Uterus (tissue), 4 donors: Measurements from ENCODE around the gene CLINT1. TPM values are rescaled to one million over a fixed set of nuclear protein-coding genes. Genes with fewer than 3 reads are reported as not detected.

Experiments
- DNase-seq, 2 donors: peaks; one replicate each; pipeline ENCODE4 v3.0.0-alpha.2; 2019 to 2020
- H3K27ac ChIP-seq, 2 donors: fragments of 200-600 bp; sonication (generic); 1 replicate in 1 of 2; 2 replicates in 1 of 2; pipeline ENCODE4 v1.5.1; 2016 to 2018
- H3K27me3 ChIP-seq, 2 donors: fragments of 200-600 bp; sonication (generic); one replicate each; pipeline ENCODE4 v1.5.1; 2018 to 2019; ENCODE audit warnings: control low read depth in 1 of 2
- H3K36me3 ChIP-seq, 2 donors: fragments of 200-600 bp; sonication (generic); one replicate each; pipeline ENCODE4 v1.5.1; 2019; ENCODE audit warnings: control low read depth in 1 of 2
- H3K4me1 ChIP-seq, 2 donors: fragments of 200-600 bp; sonication (generic); one replicate each; pipeline ENCODE4 v1.5.1; 2018 to 2019; ENCODE audit warnings: control low read depth in 1 of 2
- H3K4me3 ChIP-seq, 2 donors: fragments of 200-600 bp; sonication (generic); 1 replicate in 1 of 2; 2 replicates in 1 of 2; pipeline ENCODE4 v1.5.1; 2018 to 2019; ENCODE audit warnings: mild to moderate bottlenecking in 1 of 2
- H3K9me3 ChIP-seq, 2 donors: fragments of 200-600 bp; sonication (generic); one replicate each; pipeline ENCODE4 v1.5.1; 2019; ENCODE audit warnings: control low read depth in 1 of 2
- CTCF ChIP-seq, 4 experiments: fragments of 200-600 bp in 2 of 4; fragments of 450-650 bp in 2 of 4; sonication (generic) in 2 of 4; IDR thresholded peaks; one replicate each; pipeline ENCODE4 v1.5.1; 2016 to 2019; ENCODE audit warnings: antibody characterized with exemption in 4 of 4, mild to moderate bottlenecking in 2 of 4, moderate library complexity in 1 of 4
- POLR2A ChIP-seq, 2 donors: fragments of 450-650 bp; IDR thresholded peaks; one replicate each; pipeline ENCODE4 v1.6.1; 2016; ENCODE audit warnings: antibody characterized with exemption in 2 of 2, mild to moderate bottlenecking in 1 of 2, moderate library complexity in 1 of 2
- intact Hi-C: fragments of 100-400 bp; cut with DNase I; formaldehyde crosslinking; loops from one replicate; pipeline ENCODE4 v1.15.1; 2023; ENCODE audit warnings: low total_unique reads
- total RNA-seq, 4 donors: library from RNA; depleted of rRNA in 3 of 4; stranded (reverse); fragments of >200 nt in 3 of 4; gene quantifications; one replicate each; pipeline versions ENCODE4 v1.1.0 to v1.2.4, GENCODE V29; 2014 to 2023
- donor health status: DM: yes; HTN: yes; CAD: no.

The CLINT1 gene
- total RNA-seq, 4 donors from 2014 or later, result 36.6 to 96.0 (median 55.3) TPM

GRCh38 chr5:157845914-157846598 lies 12.9 kb downstream of the CLINT1 start:
- H3K4me3 ChIP-seq, result no peak overlapping the region
- intact Hi-C loops, result no loop called here

DNA sequence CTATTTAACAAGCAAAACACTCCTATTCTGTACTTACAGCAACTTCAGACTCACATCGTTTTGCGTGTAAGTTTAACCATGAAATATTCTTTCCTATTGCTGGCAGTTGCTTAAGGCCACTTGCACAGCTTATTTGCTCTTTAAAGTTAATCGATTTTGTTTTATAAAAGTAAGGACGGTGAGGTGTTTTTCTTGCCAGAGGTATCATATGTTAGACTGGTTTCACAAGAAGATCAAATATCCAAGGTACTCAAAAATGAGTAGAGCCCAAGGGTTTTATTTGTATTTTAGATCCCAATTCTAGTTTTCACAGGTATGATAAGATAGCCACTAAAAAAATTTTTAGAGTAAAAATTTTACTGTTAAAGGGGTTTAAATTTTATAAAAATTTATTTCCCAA lies 16.2 kb downstream of the CLINT1 start:
- DNase-seq, result no peak
- H3K36me3 ChIP-seq, result no peaks in the 10 kb centered on the region
- no peak overlapping the region for H3K27ac ChIP-seq
- no peaks in the 10 kb centered on the region for H3K27me3 ChIP-seq
- TF ChIP-seq CTCF (IDR thresholded peaks at IDR 0.05), result no peak
- TF ChIP-seq POLR2A (IDR thresholded peaks at IDR 0.05), result no peak
- H3K4me1 ChIP-seq, result no peaks in the 10 kb centered on the region
- intact Hi-C loops, result no loop called here
- H3K4me3 ChIP-seq, result no peak overlapping the region
- no peaks in the 10 kb centered on the region for H3K9me3 ChIP-seq

More at GRCh38 chr5:157845914-157846598, 12.9 kb downstream of the CLINT1 start:
- no peak for TF ChIP-seq CTCF (IDR thresholded peaks at IDR 0.05)
- no peak for TF ChIP-seq POLR2A (IDR thresholded peaks at IDR 0.05)
- no peak for DNase-seq
- Histone ChIP-seq H3K36me3 (no peaks in the 10 kb centered on the region), H3K4me1 (no peaks in the 10 kb centered on the region), H3K27ac (no peak overlapping the region), H3K9me3 (no peaks in the 10 kb centered on the region), H3K27me3 (no peaks in the 10 kb centered on the region)

GRCh38 chr5:157842185-157842584 lies 16.8 kb downstream of the CLINT1 start:
- no peaks in the 10 kb centered on the region for H3K4me1 ChIP-seq
- H3K27me3 ChIP-seq, result no peaks in the 10 kb centered on the region
- TF ChIP-seq POLR2A (IDR thresholded peaks at IDR 0.05) (no peak), CTCF (IDR thresholded peaks at IDR 0.05) (no peak)
- DNase-seq, result no peak
- intact Hi-C loops, result no loop called here
- H3K27ac ChIP-seq, result no peak overlapping the region
- no peaks in the 10 kb centered on the region for H3K36me3 ChIP-seq
- H3K4me3 ChIP-seq, result no peak overlapping the region
- no peaks in the 10 kb centered on the region for H3K9me3 ChIP-seq

DNA sequence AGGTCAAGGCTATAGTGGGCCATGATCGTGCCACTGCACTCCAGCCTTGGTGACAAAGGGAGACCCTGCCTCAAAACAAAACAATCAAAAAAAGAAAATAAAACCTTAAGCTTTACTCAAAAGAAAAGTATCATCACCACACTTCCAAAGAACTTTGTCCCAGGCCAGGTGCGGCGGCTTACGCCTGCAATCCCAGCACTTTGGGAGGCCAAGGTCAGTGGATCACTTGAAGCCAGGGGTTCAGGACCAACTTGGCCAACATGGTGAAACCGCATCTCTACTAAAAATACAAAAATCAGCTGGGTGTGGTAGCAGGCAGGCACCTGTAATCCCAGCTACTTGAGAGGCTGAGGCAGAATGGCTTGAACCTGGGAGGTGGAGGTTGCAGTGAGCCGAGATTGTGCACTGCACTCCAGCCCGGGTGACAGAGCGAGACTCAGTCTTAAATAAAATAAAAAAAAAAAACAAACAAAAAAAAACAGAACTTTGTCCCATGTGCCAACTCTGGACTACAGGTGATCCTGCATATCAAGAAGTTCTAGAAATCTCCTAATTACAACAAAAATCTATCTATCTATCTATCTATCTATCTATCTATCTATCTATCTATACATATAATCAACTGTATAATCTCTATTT lies 19.7 kb downstream of the CLINT1 start:
- Histone ChIP-seq H3K4me3 (no peak overlapping the region), H3K9me3 (no peaks in the 10 kb centered on the region), H3K27me3 (no peaks in the 10 kb centered on the region), H3K27ac (no peak overlapping the region), H3K36me3 (no peaks in the 10 kb centered on the region), H3K4me1 (peaks cover 3 to 6% of the 10 kb centered on the region in 2 donors)
- TF ChIP-seq CTCF (IDR thresholded peaks at IDR 0.05) (no peak), POLR2A (IDR thresholded peaks at IDR 0.05) (no peak)
- intact Hi-C loops, result no loop called here
- no peak for DNase-seq

GRCh38 chr5:157836121-157836753 lies 22.7 kb downstream of the CLINT1 start:
- no peak overlapping the region for H3K27ac ChIP-seq
- DNase-seq, result no peak
- H3K27me3 ChIP-seq, result no peaks in the 10 kb centered on the region
- H3K4me1 ChIP-seq, result peaks cover 3 to 6% of the 10 kb centered on the region in 2 donors
- intact Hi-C loops, result no loop called here
- H3K9me3 ChIP-seq, result no peaks in the 10 kb centered on the region
- H3K36me3 ChIP-seq, result no peaks in the 10 kb centered on the region
- no peak overlapping the region for H3K4me3 ChIP-seq
- TF ChIP-seq CTCF (IDR thresholded peaks at IDR 0.05) (no peak), POLR2A (IDR thresholded peaks at IDR 0.05) (no peak)
